OCI-LY1 (cell line): ENCODE results near the gene ZNF766.

Experiments used
- H2AFZ ChIP-seq: fragments of 200-600 bp; sonication (generic), shearing (Covaris generic); 2 replicates; pipeline ENCODE4 v1.6.0; 2014; ENCODE audit warnings: antibody characterized with exemption, mild to moderate bottlenecking, low read length
- H3F3A ChIP-seq: fragments of 200-600 bp; sonication (generic), shearing (Covaris generic); 2 replicates; pipeline ENCODE4 v1.6.0; 2014; ENCODE audit warnings: mild to moderate bottlenecking, antibody characterized with exemption, low read length, moderate library complexity; ENCODE audit not compliant: insufficient read depth
- H3K27ac ChIP-seq: fragments of 200-600 bp; sonication (generic); 2 replicates; pipeline ENCODE4 v1.5.1; 2014; ENCODE audit warnings: low read length, mixed run types, mild to moderate bottlenecking, low read depth; ENCODE audit not compliant: poor library complexity, severe bottlenecking
- H3K27me3 ChIP-seq: fragments of 200-600 bp; sonication (generic); 2 replicates; pipeline ENCODE4 v1.6.0; 2014; ENCODE audit warnings: antibody characterized with exemption, mild to moderate bottlenecking, low read length, moderate library complexity; ENCODE audit not compliant: insufficient read depth
- H3K36me3 ChIP-seq: fragments of 200-600 bp; sonication (generic); 2 replicates; pipeline ENCODE4 v1.6.1; 2014; ENCODE audit warnings: mild to moderate bottlenecking, antibody characterized with exemption, low read length, moderate library complexity, mixed read lengths; ENCODE audit not compliant: insufficient read depth
- H3K4me1 ChIP-seq: fragments of 200-600 bp; sonication (generic); 2 replicates; pipeline ENCODE4 v1.5.1; 2014; ENCODE audit warnings: mild to moderate bottlenecking, low read length, moderate library complexity; ENCODE audit not compliant: insufficient read depth, severe bottlenecking
- H3K4me2 ChIP-seq: fragments of 200-600 bp; sonication (generic), shearing (Covaris generic); 2 replicates; pipeline ENCODE4 v1.6.1; 2014; ENCODE audit warnings: low read length
- H3K4me3 ChIP-seq: fragments of 200-600 bp; sonication (generic); 2 replicates; pipeline ENCODE4 v1.5.1; 2014; ENCODE audit warnings: low read length, low read depth, mild to moderate bottlenecking, mixed read lengths; ENCODE audit not compliant: poor library complexity, severe bottlenecking
- H3K79me2 ChIP-seq: fragments of 200-600 bp; shearing (Covaris generic); 2 replicates; pipeline ENCODE4 v1.6.1; 2016; ENCODE audit warnings: mixed run types, low read length, mixed read lengths; ENCODE audit not compliant: insufficient read depth
- H3K9ac ChIP-seq: fragments of 200-600 bp; sonication (generic), shearing (Covaris generic); 2 replicates; pipeline ENCODE4 v1.6.1; 2014; ENCODE audit warnings: mild to moderate bottlenecking, low read length, mixed read lengths
- H3K9me2 ChIP-seq: fragments of 200-600 bp; sonication (generic), shearing (Covaris generic); 2 replicates; pipeline ENCODE4 v1.6.1; 2014; ENCODE audit warnings: low read depth, mild to moderate bottlenecking, low read length, mixed read lengths
- H3K9me3 ChIP-seq: fragments of 200-600 bp; shearing (Covaris generic); 2 replicates; pipeline ENCODE4 v1.6.1; 2014; ENCODE audit warnings: low read length, mixed read lengths
- H4K20me1 ChIP-seq: fragments of 200-600 bp; sonication (generic), shearing (Covaris generic); 2 replicates; pipeline ENCODE4 v1.6.0; 2016; ENCODE audit warnings: mild to moderate bottlenecking, low read length; ENCODE audit not compliant: insufficient read depth
- CTCF ChIP-seq: fragments of 200-600 bp; sonication (generic), shearing (Covaris generic); IDR thresholded peaks from 2 replicates; pipeline ENCODE4 v1.5.1; 2017; ENCODE audit warnings: mild to moderate bottlenecking, antibody characterized with exemption, low read length, moderate library complexity, mixed read lengths
- EZH2 ChIP-seq: fragments of 200-600 bp; sonication (generic), shearing (Covaris generic); IDR thresholded peaks from 2 replicates; pipeline ENCODE4 v1.8.0; 2017; ENCODE audit warnings: borderline replicate concordance, mixed run types, mild to moderate bottlenecking, antibody characterized with exemption, low read length, moderate library complexity, mixed read lengths

ZNF766 gene

DNA sequence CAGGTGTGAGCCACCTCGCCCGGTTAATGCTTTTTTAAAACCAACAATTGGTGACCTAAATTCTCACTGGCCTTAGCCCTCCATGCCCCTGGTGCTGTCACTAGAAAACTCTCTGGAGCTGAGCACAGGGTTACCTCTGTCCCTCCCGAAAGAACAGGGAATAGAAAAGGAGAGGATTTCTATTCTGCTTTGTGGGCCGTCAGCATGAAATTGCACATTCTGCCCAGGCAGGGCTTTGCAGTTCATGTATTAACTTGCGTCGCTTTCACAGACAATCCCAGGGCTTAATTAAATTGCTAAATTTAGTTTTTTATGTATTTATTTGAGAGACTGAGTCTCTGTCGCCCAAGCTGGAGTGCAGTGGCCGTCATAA is 27.0 kb downstream of the ZNF766 start:
- H3K9ac ChIP-seq, result peak overlapping the region; percentile 72
- H3K4me1 ChIP-seq, result peaks cover 14% of the 10 kb centered on the region
- peak overlapping the region; percentile 99 for H3K4me3 ChIP-seq
- H3K9me3 ChIP-seq, result peaks cover 11% of the 10 kb centered on the region
- H4K20me1 ChIP-seq, result no peaks in the 10 kb centered on the region
- no peak overlapping the region for H3K27ac ChIP-seq
- no peaks in the 10 kb centered on the region for H3F3A ChIP-seq
- TF ChIP-seq EZH2 (no peak), CTCF (no peak)
- peaks cover 6% of the 10 kb centered on the region; the same call in 1 of the 2 replicates for H3K79me2 ChIP-seq
- H3K27me3 ChIP-seq, result no peaks in the 10 kb centered on the region
- H3K36me3 ChIP-seq, result peaks cover 42% of the 10 kb centered on the region
- peak overlapping the region; percentile 92 for H3K4me2 ChIP-seq
- H3K9me2 ChIP-seq, result no peaks in the 10 kb centered on the region
- no peak overlapping the region for H2AFZ ChIP-seq

DNA sequence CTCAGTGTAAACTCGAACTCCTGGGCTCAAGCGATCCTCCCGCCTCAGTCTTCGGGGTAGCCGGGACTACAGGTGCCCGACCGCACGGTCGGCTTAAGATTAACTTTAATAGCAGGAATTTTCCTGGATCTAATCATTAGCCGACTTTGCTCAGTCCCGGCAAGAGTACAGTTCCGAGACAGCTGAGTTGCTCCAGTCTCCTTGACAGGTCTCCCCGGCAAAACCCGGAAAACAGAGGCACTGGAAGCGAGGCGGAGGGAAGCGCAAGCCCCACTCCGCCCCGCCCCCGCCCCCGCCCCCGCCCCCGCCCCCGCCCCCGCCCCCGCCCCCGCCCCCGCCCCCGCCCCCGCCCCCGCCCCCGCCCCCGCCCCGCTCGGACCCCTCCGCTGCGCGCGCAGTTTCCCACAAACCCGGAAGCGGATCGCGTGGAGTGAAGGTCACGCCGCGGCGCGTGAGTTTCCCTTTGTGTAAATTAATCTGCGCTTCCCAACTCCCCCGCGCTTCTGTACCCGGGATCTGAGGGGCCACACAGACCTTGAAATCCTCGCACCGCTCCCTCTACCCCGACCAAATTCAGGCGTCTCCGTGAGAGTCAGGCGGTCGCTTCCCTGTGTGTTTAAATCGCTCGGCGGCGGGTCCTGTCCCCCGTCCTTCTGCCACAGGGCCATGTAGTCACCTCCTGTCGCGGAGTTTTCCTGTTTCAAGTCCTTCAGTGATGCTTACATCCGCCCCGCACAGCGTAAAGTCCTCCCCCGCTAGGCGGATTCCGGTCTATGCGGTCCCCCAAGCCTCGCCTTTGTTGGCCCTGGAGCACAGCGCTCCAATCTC is 27.6 kb downstream of the ZNF766 start, which contains the start of gene ZNF480:
Gene ZNF480, plus strand, starts transcription at position 397 of the 828 bp plus-strand sequence. CDS start 3,244 bp downstream, outside the sequence.
- TF ChIP-seq CTCF, result 0 out of 2 replicates have a peak, but pooled peaks have one; percentile 12
- TF ChIP-seq EZH2, result no peak
- no peak within 1 kb of the TSS for H2AFZ ChIP-seq
- H3K9me2 ChIP-seq, result no peaks in the 10 kb centered on the region
- peak within 1 kb of the TSS; percentile 100 for H3K9ac ChIP-seq
- H4K20me1 ChIP-seq, result no peaks in the 10 kb centered on the region
- H3K4me3 ChIP-seq, result peak within 1 kb of the TSS; percentile 99
- H3F3A ChIP-seq, result no peaks in the 10 kb centered on the region
- peaks cover 14% of the 10 kb centered on the region for H3K4me1 ChIP-seq
- H3K9me3 ChIP-seq, result peaks cover 17% of the 10 kb centered on the region
- peak within 1 kb of the TSS; percentile 92 for H3K4me2 ChIP-seq
- H3K27me3 ChIP-seq, result no peaks in the 10 kb centered on the region
- H3K27ac ChIP-seq, result peak within 1 kb of the TSS; percentile 79
- H3K79me2 ChIP-seq, result peaks cover 6% of the 10 kb centered on the region; the same call in 1 of the 2 replicates
- peaks cover 42% of the 10 kb centered on the region for H3K36me3 ChIP-seq

DNA sequence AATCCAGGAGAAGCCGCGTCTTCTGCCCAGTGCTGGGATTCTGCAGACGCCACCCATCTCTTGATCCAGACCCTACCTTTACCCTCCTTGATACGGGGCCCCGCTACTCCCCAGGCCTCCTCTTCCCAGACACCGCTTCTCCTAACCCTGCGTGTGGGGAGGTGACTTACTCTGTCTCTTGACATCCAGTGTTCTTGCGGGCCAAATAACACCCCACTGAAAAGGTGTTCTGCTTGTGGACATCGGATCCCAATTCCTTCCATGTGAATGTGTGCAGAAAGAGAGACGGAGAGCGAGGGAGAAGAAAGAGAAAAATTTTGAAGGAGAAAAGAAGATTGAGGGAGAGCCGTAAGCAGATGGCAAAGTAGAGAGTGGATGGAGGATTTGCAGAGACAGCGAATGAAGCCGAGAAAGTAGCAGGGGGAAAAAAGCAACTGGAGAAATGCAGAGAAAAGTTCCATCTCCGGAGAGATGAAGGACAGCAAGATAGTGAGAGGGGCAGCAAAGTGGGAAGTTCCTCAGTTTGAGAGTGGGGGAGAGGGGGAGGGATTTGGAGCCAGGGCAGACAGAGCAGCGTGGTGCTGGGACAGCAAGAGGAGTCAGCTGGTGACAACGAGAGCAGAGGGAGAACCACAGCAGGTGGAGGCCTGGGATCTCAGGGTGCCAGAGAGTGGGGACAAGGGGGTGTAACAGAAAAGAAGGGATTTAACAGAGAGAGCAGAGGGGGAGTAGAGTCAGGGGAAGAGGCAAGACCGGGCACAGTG is 28.4 kb downstream of the ZNF766 start:
- Histone ChIP-seq H3K4me1 (peaks cover 14% of the 10 kb centered on the region), H3K4me2 (peak overlapping the region; percentile 79), H2AFZ (no peak overlapping the region), H3K9ac (peak overlapping the region; percentile 100), H3K9me3 (peaks cover 20% of the 10 kb centered on the region), H3K4me3 (peak overlapping the region; percentile 99), H3K9me2 (no peaks in the 10 kb centered on the region), H3K27ac (peak overlapping the region; percentile 79), H3K27me3 (no peaks in the 10 kb centered on the region), H4K20me1 (no peaks in the 10 kb centered on the region), H3K36me3 (peaks cover 45% of the 10 kb centered on the region), H3K79me2 (peaks cover 6% of the 10 kb centered on the region; the same call in 1 of the 2 replicates), H3F3A (no peaks in the 10 kb centered on the region)
- TF ChIP-seq CTCF (no peak), EZH2 (no peak)
